SU-DHL-6 (cell line): ENCODE measurements around the gene CAAP1.

Experiments used
- CTCF ChIP-seq: fragments of 200-600 bp; sonication (generic); IDR thresholded peaks from one replicate; pipeline ENCODE4 v1.5.1; 2017; ENCODE audit warnings: antibody characterized with exemption, mild to moderate bottlenecking, low read length, moderate library complexity; ENCODE audit not compliant: insufficient read depth, poor library complexity, severe bottlenecking
- EZH2phosphoT487 ChIP-seq: fragments of 200-600 bp; sonication (generic), shearing (Covaris generic); conservative IDR thresholded peaks from 2 replicates; pipeline ENCODE4 v1.6.1; 2018; ENCODE audit warnings: mild to moderate bottlenecking, antibody characterized with exemption, low read length, moderate library complexity, mixed read lengths

DNA sequence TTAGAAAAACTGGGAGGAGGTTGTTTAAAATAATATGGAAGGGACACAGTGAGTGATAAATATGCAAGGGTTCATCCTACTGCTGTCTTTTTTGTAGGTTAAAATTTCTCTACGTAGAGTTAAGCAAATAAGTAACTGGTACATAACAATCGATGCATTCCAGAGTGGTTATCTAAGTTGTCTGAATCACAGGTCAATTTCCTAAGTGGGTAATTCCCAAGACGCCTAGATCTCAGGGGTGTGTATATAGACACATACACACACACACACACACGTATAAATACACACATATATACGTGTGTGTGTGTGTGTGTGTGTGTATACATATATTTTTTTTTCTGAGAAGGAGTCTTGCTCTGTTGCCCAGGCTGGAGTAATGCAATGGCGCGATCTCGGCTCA is 22.3 kb downstream of the CAAP1 start:
- TF ChIP-seq CTCF: no peak
- no peak for TF ChIP-seq EZH2phosphoT487
